ENCODE measurements around the gene TEX9. TPM values are rescaled to one million over a fixed set of nuclear protein-coding genes. Genes with fewer than 3 reads are reported as not detected.

The TEX9 gene
- total RNA-seq, 1 donor from 2014 or later = 2.4 TPM

GRCh38 chr15:56325186-56325585, 40.0 kb upstream of the TEX9 start:
- H3K4me3 Mint-ChIP-seq (ENCODE audit: unreplicated experiment) = no peak overlapping the region
- H3K27me3 Mint-ChIP-seq (ENCODE audit: low read depth) = peaks cover 8% of the 10 kb centered on the region
- TF ChIP-seq CTCF (IDR thresholded peaks at IDR 0.05) = no peak
- no peaks in the 10 kb centered on the region for H3K9me3 Mint-ChIP-seq (ENCODE audit: low read depth)
- no peak overlapping the region for H3K27ac Mint-ChIP-seq (ENCODE audit: unreplicated experiment)
- no peaks in the 10 kb centered on the region for H3K4me1 Mint-ChIP-seq (ENCODE audit: low read depth)
- no peak for DNase-seq (ENCODE audit: low spot score)
- H3K36me3 Mint-ChIP-seq (ENCODE audit: low read depth) = no peaks in the 10 kb centered on the region

DNA sequence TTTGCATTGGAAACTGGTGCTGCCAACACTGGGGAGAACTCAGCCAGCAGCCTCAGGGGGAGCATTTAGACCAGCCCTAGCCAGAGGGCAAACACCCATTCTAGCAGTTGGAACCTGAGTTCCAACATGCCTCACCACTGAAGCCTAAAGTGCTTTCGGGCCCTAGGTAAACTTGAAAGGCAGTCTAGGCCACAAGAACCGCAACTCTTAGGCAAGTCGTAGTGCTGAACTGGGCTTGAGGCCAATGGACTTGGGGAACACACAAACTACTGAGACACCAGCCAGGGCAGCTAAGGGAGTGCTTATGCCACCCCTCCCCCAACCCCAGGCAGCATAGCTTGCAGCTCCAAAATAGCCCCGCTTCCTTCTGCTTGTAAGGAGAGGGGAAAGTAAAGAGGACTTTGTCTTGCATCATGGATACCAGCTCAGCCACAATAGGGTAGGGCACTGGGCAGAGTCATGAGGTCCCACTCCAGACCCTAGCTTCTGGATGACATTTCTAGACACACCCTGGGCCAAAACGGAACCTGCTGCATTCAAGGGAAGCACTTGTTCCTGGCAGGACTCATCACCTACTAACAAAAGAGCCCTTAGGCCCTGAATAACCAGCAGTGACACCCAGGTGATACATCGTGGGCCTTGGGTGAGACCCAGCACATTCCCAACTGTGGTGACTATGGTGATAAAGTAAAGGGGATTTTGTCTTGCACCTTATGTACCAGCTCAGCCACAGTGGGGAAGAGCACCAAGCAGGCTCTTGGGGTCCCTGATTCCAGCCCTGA, 37.3 kb upstream of the TEX9 start:
- no peak overlapping the region for H3K4me3 Mint-ChIP-seq (ENCODE audit: unreplicated experiment)
- no peak overlapping the region for H3K27ac Mint-ChIP-seq (ENCODE audit: unreplicated experiment)
- no peak for TF ChIP-seq CTCF (IDR thresholded peaks at IDR 0.05)
- no peaks in the 10 kb centered on the region for H3K4me1 Mint-ChIP-seq (ENCODE audit: low read depth)
- H3K27me3 Mint-ChIP-seq (ENCODE audit: low read depth) = peaks cover 4% of the 10 kb centered on the region
- peaks cover 14% of the 10 kb centered on the region for H3K9me3 Mint-ChIP-seq (ENCODE audit: low read depth)
- peaks cover 5% of the 10 kb centered on the region for H3K36me3 Mint-ChIP-seq (ENCODE audit: low read depth)
- no peak for DNase-seq (ENCODE audit: low spot score)

DNA sequence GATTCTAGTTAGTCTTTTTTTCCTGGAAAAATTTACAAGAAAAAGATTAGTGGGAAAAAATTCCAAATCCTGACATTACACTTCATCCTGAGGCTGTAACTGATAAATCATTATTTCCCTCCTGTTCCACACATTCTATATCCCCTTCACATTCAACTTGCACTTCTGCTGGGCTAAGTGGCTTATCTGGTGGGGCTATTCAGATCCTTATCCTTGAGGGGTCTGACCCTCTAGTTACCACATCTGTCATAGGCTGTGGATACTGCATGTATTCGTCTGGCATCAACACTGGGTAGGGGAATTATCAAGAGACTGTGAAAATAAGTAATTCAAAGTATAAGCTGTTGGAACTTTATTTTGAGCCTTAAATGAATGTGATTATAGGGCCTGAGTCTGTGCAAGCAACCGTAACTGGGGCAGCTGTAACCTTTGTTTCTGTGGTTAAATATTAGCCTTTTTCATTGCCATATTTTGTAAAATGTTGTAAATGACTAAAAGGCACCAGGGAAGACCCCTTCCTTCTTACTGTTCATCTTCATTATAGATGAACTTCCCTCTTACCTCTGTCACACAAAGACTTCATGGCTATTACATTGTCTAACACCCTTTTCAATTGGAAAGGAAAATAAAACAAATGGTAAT, 28.0 kb upstream of the TEX9 start:
- H3K9me3 Mint-ChIP-seq (ENCODE audit: low read depth) = peaks cover 5% of the 10 kb centered on the region
- no peak overlapping the region for H3K4me3 Mint-ChIP-seq (ENCODE audit: unreplicated experiment)
- DNase-seq (ENCODE audit: low spot score) = no peak
- H3K27ac Mint-ChIP-seq (ENCODE audit: unreplicated experiment) = no peak overlapping the region
- peaks cover 9% of the 10 kb centered on the region for H3K27me3 Mint-ChIP-seq (ENCODE audit: low read depth)
- H3K4me1 Mint-ChIP-seq (ENCODE audit: low read depth) = no peaks in the 10 kb centered on the region
- H3K36me3 Mint-ChIP-seq (ENCODE audit: low read depth) = peaks cover 2% of the 10 kb centered on the region
- TF ChIP-seq CTCF (IDR thresholded peaks at IDR 0.05) = no peak

GRCh38 chr15:56339594-56339993, 25.6 kb upstream of the TEX9 start:
- no peak for TF ChIP-seq CTCF (IDR thresholded peaks at IDR 0.05)
- Mint-ChIP-seq H3K27ac (ENCODE audit: unreplicated experiment) (no peak overlapping the region), H3K36me3 (ENCODE audit: low read depth) (no peaks in the 10 kb centered on the region), H3K4me1 (ENCODE audit: low read depth) (no peaks in the 10 kb centered on the region), H3K4me3 (ENCODE audit: unreplicated experiment) (no peak overlapping the region), H3K9me3 (ENCODE audit: low read depth) (peaks cover 6% of the 10 kb centered on the region), H3K27me3 (ENCODE audit: low read depth) (peaks cover 5% of the 10 kb centered on the region)
- DNase-seq (ENCODE audit: low spot score) = no peak

DNA sequence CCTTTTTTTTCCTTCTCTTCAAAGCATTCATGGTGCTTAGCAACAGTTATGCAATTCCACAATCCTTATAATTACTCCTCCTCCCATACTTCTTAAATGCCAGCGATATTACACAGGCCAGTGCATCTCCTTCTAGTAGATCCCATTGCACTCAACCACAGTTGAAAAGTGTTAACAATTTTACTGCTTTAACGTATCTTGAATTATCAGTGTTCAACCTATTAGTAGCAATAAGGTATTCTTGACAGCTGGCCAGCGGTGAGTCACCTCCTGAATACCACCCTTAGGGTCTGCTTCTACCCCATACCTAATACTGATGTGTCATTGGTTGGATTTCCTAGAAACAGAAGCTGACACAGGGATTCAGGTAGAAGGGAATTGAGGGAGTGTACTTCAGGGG, 24.0 kb upstream of the TEX9 start:
- Mint-ChIP-seq H3K36me3 (ENCODE audit: low read depth) (no peaks in the 10 kb centered on the region), H3K4me1 (ENCODE audit: low read depth) (no peaks in the 10 kb centered on the region), H3K4me3 (ENCODE audit: unreplicated experiment) (no peak overlapping the region), H3K27ac (ENCODE audit: unreplicated experiment) (no peak overlapping the region), H3K9me3 (ENCODE audit: low read depth) (peaks cover 6% of the 10 kb centered on the region), H3K27me3 (ENCODE audit: low read depth) (peaks cover 5% of the 10 kb centered on the region)
- no peak for DNase-seq (ENCODE audit: low spot score)
- no peak for TF ChIP-seq CTCF (IDR thresholded peaks at IDR 0.05)
